SU-DHL-6 (cell line): Measurements from ENCODE around the gene CLEC12A.

Experiments
- H2AFZ ChIP-seq: fragments of 200-600 bp; sonication (generic); 2 replicates; pipeline ENCODE4 v1.6.1; 2014; ENCODE audit warnings: low read depth, mild to moderate bottlenecking, moderate library complexity, mixed read lengths, antibody characterized with exemption, low read length; ENCODE audit not compliant: severe bottlenecking
- H3F3A ChIP-seq: fragments of 200-600 bp; shearing (Covaris generic); 2 replicates; pipeline ENCODE4 v1.6.0; 2016; ENCODE audit warnings: antibody characterized with exemption, mild to moderate bottlenecking; ENCODE audit not compliant: insufficient read depth
- H3K27ac ChIP-seq: fragments of 200-600 bp; sonication (generic); 2 replicates; pipeline ENCODE4 v1.5.1; 2016; ENCODE audit warnings: low read depth, mild to moderate bottlenecking, low read length, moderate library complexity, mixed read lengths
- H3K27me3 ChIP-seq: fragments of 200-600 bp; sonication (generic), shearing (Covaris generic); 2 replicates; pipeline ENCODE4 v1.6.0; 2014; ENCODE audit warnings: mild to moderate bottlenecking, low read length
- H3K36me3 ChIP-seq: fragments of 200-600 bp; sonication (generic); 2 replicates; pipeline ENCODE4 v1.6.1; 2014; ENCODE audit warnings: mild to moderate bottlenecking, low read length, mixed read lengths
- H3K4me2 ChIP-seq: fragments of 300-600, 200-600 bp; shearing (Covaris generic), sonication (generic); 2 replicates; pipeline ENCODE4 v1.6.0; 2014; ENCODE audit warnings: low read length, low read depth, mild to moderate bottlenecking; ENCODE audit not compliant: poor library complexity, severe bottlenecking
- H3K4me3 ChIP-seq: fragments of 200-600 bp; sonication (generic); 2 replicates; pipeline ENCODE4 v1.5.1; 2014; ENCODE audit warnings: antibody characterized with exemption, low read length, mild to moderate bottlenecking, mixed read lengths; ENCODE audit not compliant: insufficient read depth, poor library complexity, severe bottlenecking
- H3K79me2 ChIP-seq: fragments of 200-600 bp; sonication (generic); 2 replicates; pipeline ENCODE4 v1.6.1; 2014; ENCODE audit warnings: mild to moderate bottlenecking, low read length, moderate library complexity; ENCODE audit not compliant: insufficient read depth
- H3K9ac ChIP-seq: fragments of 200-600 bp; sonication (generic); 2 replicates; pipeline ENCODE4 v1.7.0; 2014; ENCODE audit warnings: mild to moderate bottlenecking, low read length
- H3K9me2 ChIP-seq: fragments of 200-600 bp; sonication (generic); replicated peaks from 2 replicates; pipeline ENCODE4 v1.6.1; 2014; ENCODE audit warnings: low read length; ENCODE audit not compliant: insufficient read depth
- H3K9me3 ChIP-seq: fragments of 200-600 bp; sonication (generic); 2 replicates; pipeline ENCODE4 v1.6.1; 2014; ENCODE audit warnings: low read length, mixed read lengths; ENCODE audit not compliant: insufficient read depth
- H4K20me1 ChIP-seq: fragments of 200-600 bp; sonication (generic); 2 replicates; pipeline ENCODE4 v1.6.1; 2014; ENCODE audit warnings: low read depth, mild to moderate bottlenecking, antibody characterized with exemption, low read length, moderate library complexity, mixed read lengths
- EZH2phosphoT487 ChIP-seq: fragments of 200-600 bp; sonication (generic), shearing (Covaris generic); conservative IDR thresholded peaks from 2 replicates; pipeline ENCODE4 v1.6.1; 2018; ENCODE audit warnings: mild to moderate bottlenecking, antibody characterized with exemption, low read length, moderate library complexity, mixed read lengths
- TF ChIP-seq, protein P1 (sequence below): fragments of 200-600 bp; sonication (generic); IDR thresholded peaks from one replicate; pipeline ENCODE4 v1.5.1; 2017; ENCODE audit warnings: antibody characterized with exemption, mild to moderate bottlenecking, low read length, moderate library complexity; ENCODE audit not compliant: insufficient read depth, poor library complexity, severe bottlenecking

Gene CLEC12A

GRCh38 chr12:9977916-9978315 is 6.7 kb downstream of the CLEC12A start:
- Histone ChIP-seq H3K4me2 (no peak overlapping the region), H2AFZ (no peak overlapping the region), H3K27me3 (no peaks in the 10 kb centered on the region), H4K20me1 (no peaks in the 10 kb centered on the region), H3K79me2 (no peaks in the 10 kb centered on the region), H3K36me3 (no peaks in the 10 kb centered on the region), H3F3A (no peaks in the 10 kb centered on the region), H3K4me3 (no peak overlapping the region), H3K9me2 (no peaks in the 10 kb centered on the region), H3K9ac (no peak overlapping the region), H3K27ac (no peak overlapping the region), H3K9me3 (no peaks in the 10 kb centered on the region)
- TF ChIP-seq EZH2phosphoT487 = no peak
- TF ChIP-seq, protein P1, sequence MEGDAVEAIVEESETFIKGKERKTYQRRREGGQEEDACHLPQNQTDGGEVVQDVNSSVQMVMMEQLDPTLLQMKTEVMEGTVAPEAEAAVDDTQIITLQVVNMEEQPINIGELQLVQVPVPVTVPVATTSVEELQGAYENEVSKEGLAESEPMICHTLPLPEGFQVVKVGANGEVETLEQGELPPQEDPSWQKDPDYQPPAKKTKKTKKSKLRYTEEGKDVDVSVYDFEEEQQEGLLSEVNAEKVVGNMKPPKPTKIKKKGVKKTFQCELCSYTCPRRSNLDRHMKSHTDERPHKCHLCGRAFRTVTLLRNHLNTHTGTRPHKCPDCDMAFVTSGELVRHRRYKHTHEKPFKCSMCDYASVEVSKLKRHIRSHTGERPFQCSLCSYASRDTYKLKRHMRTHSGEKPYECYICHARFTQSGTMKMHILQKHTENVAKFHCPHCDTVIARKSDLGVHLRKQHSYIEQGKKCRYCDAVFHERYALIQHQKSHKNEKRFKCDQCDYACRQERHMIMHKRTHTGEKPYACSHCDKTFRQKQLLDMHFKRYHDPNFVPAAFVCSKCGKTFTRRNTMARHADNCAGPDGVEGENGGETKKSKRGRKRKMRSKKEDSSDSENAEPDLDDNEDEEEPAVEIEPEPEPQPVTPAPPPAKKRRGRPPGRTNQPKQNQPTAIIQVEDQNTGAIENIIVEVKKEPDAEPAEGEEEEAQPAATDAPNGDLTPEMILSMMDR = no peak

DNA sequence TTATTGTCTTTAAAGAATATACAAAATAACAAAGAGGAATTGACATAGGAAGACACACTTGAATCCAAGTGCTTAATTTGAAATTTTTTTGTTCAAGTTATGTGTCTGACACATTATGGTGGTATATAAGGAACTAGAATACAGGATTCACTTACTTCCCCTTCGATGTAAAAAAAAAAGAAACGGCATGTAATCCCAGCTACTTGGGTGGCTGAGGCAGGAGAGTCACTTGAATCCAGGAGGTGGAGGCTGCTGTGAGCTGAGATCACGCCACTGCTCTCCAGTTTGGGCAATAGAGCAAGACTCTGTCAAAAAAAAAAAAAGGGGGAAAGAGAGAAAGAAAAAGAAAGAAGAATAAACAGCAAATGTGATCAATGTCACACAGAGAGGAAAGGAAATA is 8.9 kb downstream of the CLEC12A start:
- H3K9ac ChIP-seq = no peak overlapping the region
- no peaks in the 10 kb centered on the region for H3K9me2 ChIP-seq
- no peaks in the 10 kb centered on the region for H3K27me3 ChIP-seq
- H3K9me3 ChIP-seq = no peaks in the 10 kb centered on the region
- no peaks in the 10 kb centered on the region for H3K79me2 ChIP-seq
- no peak overlapping the region for H3K4me2 ChIP-seq
- H3K27ac ChIP-seq = no peak overlapping the region
- H3F3A ChIP-seq = no peaks in the 10 kb centered on the region
- H3K36me3 ChIP-seq = no peaks in the 10 kb centered on the region
- TF ChIP-seq, protein P1 = no peak
- TF ChIP-seq EZH2phosphoT487 = no peak
- H3K4me3 ChIP-seq = no peak overlapping the region
- H4K20me1 ChIP-seq = no peaks in the 10 kb centered on the region
- no peak overlapping the region for H2AFZ ChIP-seq

DNA sequence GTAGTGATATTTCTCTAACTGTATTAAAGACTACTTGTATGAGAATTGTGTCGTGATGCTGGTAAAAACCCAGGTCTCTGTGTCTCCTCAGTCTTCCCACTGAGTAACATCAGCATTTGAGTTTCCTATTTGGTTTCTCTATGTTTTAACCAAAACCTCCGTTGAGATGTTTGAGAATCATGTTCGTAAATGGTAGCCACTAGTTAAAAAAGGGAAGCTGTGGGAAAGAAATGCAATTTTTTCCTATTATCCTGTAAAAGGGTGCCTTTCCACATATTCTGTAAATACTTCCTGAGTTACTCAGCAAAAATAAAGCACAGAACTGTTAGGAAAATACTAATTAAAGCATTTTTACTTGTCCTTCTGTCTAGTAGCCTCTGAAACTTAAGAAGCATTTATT is 20.7 kb downstream of the CLEC12A start:
- H3K9me3 ChIP-seq = no peaks in the 10 kb centered on the region
- no peaks in the 10 kb centered on the region for H3K27me3 ChIP-seq
- no peaks in the 10 kb centered on the region for H3K79me2 ChIP-seq
- H3K9ac ChIP-seq = no peak overlapping the region
- no peak overlapping the region for H3K4me3 ChIP-seq
- H2AFZ ChIP-seq = no peak overlapping the region
- H3F3A ChIP-seq = no peaks in the 10 kb centered on the region
- H4K20me1 ChIP-seq = no peaks in the 10 kb centered on the region
- H3K36me3 ChIP-seq = no peaks in the 10 kb centered on the region
- no peak overlapping the region for H3K4me2 ChIP-seq
- no peaks in the 10 kb centered on the region for H3K9me2 ChIP-seq
- no peak overlapping the region for H3K27ac ChIP-seq
- no peak for TF ChIP-seq EZH2phosphoT487
- TF ChIP-seq, protein P1 = no peak

DNA sequence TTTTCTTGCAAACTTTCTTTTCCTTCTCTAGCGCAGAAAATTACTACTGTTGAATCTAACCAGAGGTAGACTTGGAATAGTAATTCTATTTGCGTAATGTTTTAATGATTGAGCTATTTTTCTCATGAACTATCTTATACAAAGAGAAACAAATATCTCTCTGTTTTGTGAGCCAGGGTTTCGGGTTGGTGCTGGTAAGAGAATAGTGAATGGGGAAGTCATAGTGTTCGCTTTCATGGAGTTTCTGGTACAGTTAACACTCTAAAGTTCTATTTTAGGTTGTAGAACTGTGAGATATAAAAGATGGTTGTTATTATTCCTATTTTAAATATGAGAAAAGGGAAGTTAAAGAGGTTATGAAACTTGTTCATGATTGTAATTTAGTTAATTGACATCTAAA is 21.1 kb downstream of the CLEC12A start:
- TF ChIP-seq, protein P1 = no peak
- no peak for TF ChIP-seq EZH2phosphoT487
- Histone ChIP-seq H3K27ac (no peak overlapping the region), H3K4me3 (no peak overlapping the region), H3K27me3 (no peaks in the 10 kb centered on the region), H3K9me3 (no peaks in the 10 kb centered on the region), H3K9me2 (no peaks in the 10 kb centered on the region), H2AFZ (no peak overlapping the region), H3F3A (no peaks in the 10 kb centered on the region), H3K4me2 (no peak overlapping the region), H4K20me1 (no peaks in the 10 kb centered on the region), H3K36me3 (no peaks in the 10 kb centered on the region), H3K79me2 (no peaks in the 10 kb centered on the region), H3K9ac (no peak overlapping the region)
